SK-N-SH treated with all-trans-retinoic acid at 6 μM for 48 hours (cell line): ENCODE results near the gene PAQR5.

ENCODE experiments used
- ATAC-seq: fragments of 200-7000 bp; cut with Tn5 transposase; 3 replicates; pipeline ENCODE4 v1.9.1; 2020; ENCODE audit warnings: mild to moderate bottlenecking, moderate library complexity
- ARNTL ChIP-seq: fragments of 450-650 bp; formaldehyde crosslinking; IDR thresholded peaks from 2 replicates; pipeline ENCODE4 v1.5.0; 2020; ENCODE audit warnings: low read depth, mild to moderate bottlenecking, moderate library complexity, borderline replicate concordance
- BACH2 ChIP-seq: fragments of 250-450 bp; sonication (Bioruptor Pico); IDR thresholded peaks from 2 replicates; pipeline ENCODE4 v1.9.0; 2021; ENCODE audit warnings: mild to moderate bottlenecking, borderline replicate concordance
- CREB5 ChIP-seq: fragments of 250-450 bp; sonication (Bioruptor Pico); IDR thresholded peaks from 2 replicates; pipeline ENCODE4 v1.5.1; 2020; ENCODE audit warnings: low read depth, mild to moderate bottlenecking, moderate library complexity
- CSDC2 ChIP-seq: fragments of 250-450 bp; sonication (Bioruptor Pico); IDR thresholded peaks from 2 replicates; pipeline ENCODE4 v1.5.0; 2020; ENCODE audit warnings: mild to moderate bottlenecking, moderate library complexity
- ESRRG ChIP-seq: fragments of 250-450 bp; sonication (Bioruptor Pico); IDR thresholded peaks from 2 replicates; pipeline ENCODE4 v1.6.1; 2021; ENCODE audit warnings: mild to moderate bottlenecking
- GLIS3 ChIP-seq: fragments of 250-450 bp; sonication (Bioruptor Pico); IDR thresholded peaks from 2 replicates; pipeline ENCODE4 v1.5.0; 2020; ENCODE audit warnings: mild to moderate bottlenecking, moderate library complexity
- ISL1 ChIP-seq: fragments of 250-450 bp; sonication (Bioruptor Pico); IDR thresholded peaks from 2 replicates; pipeline ENCODE4 v2.1.2; 2022; ENCODE audit warnings: mild to moderate bottlenecking, moderate library complexity
- OSR1 ChIP-seq: fragments of 250-450 bp; sonication (Bioruptor Pico); IDR thresholded peaks from 2 replicates; pipeline ENCODE4 v1.8.0; 2022; ENCODE audit warnings: moderate library complexity, mild to moderate bottlenecking, inconsistent platforms
- PATZ1 ChIP-seq: fragments of 250-450 bp; sonication (Bioruptor Pico); IDR thresholded peaks from 2 replicates; pipeline ENCODE4 v1.8.0; 2020; ENCODE audit warnings: mild to moderate bottlenecking, moderate library complexity, borderline replicate concordance
- POU6F1 ChIP-seq: fragments of 250-450 bp; sonication (Bioruptor Pico); IDR thresholded peaks from 2 replicates; pipeline ENCODE4 v1.8.0; 2021; ENCODE audit warnings: low read depth, mild to moderate bottlenecking, moderate library complexity, borderline replicate concordance
- PPARA ChIP-seq: fragments of 250-450 bp; sonication (Bioruptor Pico); IDR thresholded peaks from 2 replicates; pipeline ENCODE4 v1.5.0; 2020; ENCODE audit warnings: mild to moderate bottlenecking, borderline replicate concordance
- RARB ChIP-seq: fragments of 250-450 bp; sonication (Bioruptor Pico); IDR thresholded peaks from 2 replicates; pipeline ENCODE4 v1.8.0; 2021; ENCODE audit warnings: mild to moderate bottlenecking, moderate library complexity
- SNAI2 ChIP-seq: fragments of 250-450 bp; sonication (Bioruptor Pico); IDR thresholded peaks from 2 replicates; pipeline ENCODE4 v1.5.0; 2020; ENCODE audit warnings: mild to moderate bottlenecking, moderate library complexity
- TOX ChIP-seq: fragments of 250-450 bp; sonication (Bioruptor Pico); IDR thresholded peaks from 2 replicates; pipeline ENCODE4 v1.8.0; 2021; ENCODE audit warnings: mild to moderate bottlenecking, moderate library complexity, borderline replicate concordance
- ZC3H10 ChIP-seq: fragments of 250-450 bp; sonication (Bioruptor Pico); IDR thresholded peaks from 2 replicates; pipeline ENCODE4 v1.5.1; 2021; ENCODE audit warnings: mild to moderate bottlenecking, moderate library complexity
- ZFP30 ChIP-seq: fragments of 450-650 bp; formaldehyde crosslinking; IDR thresholded peaks from 2 replicates; pipeline ENCODE4 v1.5.0; 2022; ENCODE audit warnings: mild to moderate bottlenecking, moderate library complexity
- ZNF565 ChIP-seq: fragments of 450-650 bp; formaldehyde crosslinking; conservative IDR thresholded peaks from 2 replicates; pipeline ENCODE4 v1.5.0; 2020; ENCODE audit warnings: low read depth, mild to moderate bottlenecking, moderate library complexity
- ZNF70 ChIP-seq: fragments of 450-650 bp; formaldehyde crosslinking; IDR thresholded peaks from 2 replicates; pipeline ENCODE4 v1.5.0; 2020; ENCODE audit warnings: mild to moderate bottlenecking, moderate library complexity
- ZNF8 ChIP-seq: fragments of 450-650 bp; formaldehyde crosslinking; IDR thresholded peaks from 2 replicates; pipeline ENCODE4 v1.5.0; 2020; ENCODE audit warnings: mild to moderate bottlenecking, moderate library complexity

PAQR5 gene

GRCh38 chr15:69344238-69344637 is 45.5 kb downstream of the PAQR5 start:
- no peak for TF ChIP-seq CSDC2
- no peak for TF ChIP-seq SNAI2 (CRISPR knock-in tag)
- TF ChIP-seq ZNF70 (CRISPR knock-in tag): no peak
- TF ChIP-seq ZNF565 (CRISPR knock-in tag): no peak
- ATAC-seq: no peak

- no peak for TF ChIP-seq ISL1 (CRISPR knock-in tag)
- no peak for TF ChIP-seq ZNF565 (CRISPR knock-in tag)
- no peak for TF ChIP-seq ARNTL (CRISPR knock-in tag)
- TF ChIP-seq ZC3H10 (CRISPR knock-in tag): no peak
- TF ChIP-seq ZFP30 (CRISPR knock-in tag): no peak
- TF ChIP-seq GLIS3 (CRISPR knock-in tag): no peak
- no peak for TF ChIP-seq PATZ1 (CRISPR knock-in tag)
- no peak for TF ChIP-seq ZNF8
- ATAC-seq: no peak
These were observed 47.4 kb downstream of the PAQR5 start for GRCh38 chr15:69346112-69346511.

- no peak for TF ChIP-seq TOX
- TF ChIP-seq ESRRG (CRISPR knock-in tag): no peak
- no peak for TF ChIP-seq POU6F1 (CRISPR knock-in tag)
- TF ChIP-seq BACH2 (CRISPR knock-in tag): no peak
- no peak for TF ChIP-seq ZNF565 (CRISPR knock-in tag)
- no peak for TF ChIP-seq SNAI2 (CRISPR knock-in tag)
- TF ChIP-seq ZC3H10 (CRISPR knock-in tag): no peak
- TF ChIP-seq ZNF8: no peak
- TF ChIP-seq ZNF70 (CRISPR knock-in tag): no peak
- TF ChIP-seq CREB5 (CRISPR knock-in tag): no peak
- no peak for TF ChIP-seq CSDC2
- no peak for TF ChIP-seq ISL1 (CRISPR knock-in tag)
- TF ChIP-seq PPARA (CRISPR knock-in tag): no peak
- TF ChIP-seq GLIS3 (CRISPR knock-in tag): no peak
- ATAC-seq: no peak
These were observed 52.6 kb downstream of the PAQR5 start for GRCh38 chr15:69351333-69351732.

GRCh38 chr15:69351884-69352283 is 53.2 kb downstream of the PAQR5 start:
- TF ChIP-seq PPARA (CRISPR knock-in tag) (no peak), PATZ1 (CRISPR knock-in tag) (no peak), OSR1 (no peak)

GRCh38 chr15:69357773-69358771 is 59.4 kb downstream of the PAQR5 start:
- TF ChIP-seq BACH2 (CRISPR knock-in tag): no peak
- TF ChIP-seq ZFP30 (CRISPR knock-in tag): no peak
- no peak for TF ChIP-seq OSR1
- TF ChIP-seq CREB5 (CRISPR knock-in tag): no peak
- no peak for TF ChIP-seq ZNF70 (CRISPR knock-in tag)
- no peak for TF ChIP-seq RARB
- no peak for ATAC-seq

More at GRCh38 chr15:69351884-69352283, 53.2 kb downstream of the PAQR5 start:
- ATAC-seq: no peak
